Activated CD4-positive, alpha-beta T cell treated with anti-CD3 and anti-CD28 coated beads for 36 hours (primary cell): ENCODE data around the gene HOXB4. TPM values are rescaled to one million over a fixed set of nuclear protein-coding genes. Genes with fewer than 3 reads are reported as not detected.

Experiments
- ATAC-seq: fragments of 200-7000 bp; cut with Tn5 transposase; one replicate; pipeline ENCODE4 v1.10.0; 2021; ENCODE audit warnings: mild to moderate bottlenecking, moderate library complexity
- CTCF ChIA-PET: fragments of 350-600 bp; sonication (Branson Sonifier 250); formaldehyde crosslinking; loops from one replicate; lab custom pipeline; 2021; ENCODE audit warnings: antibody characterized with exemption; lab: Charles Lee
- POLR2A ChIA-PET: fragments of 350-600 bp; sonication (Branson Sonifier 250); formaldehyde crosslinking; loops from one replicate; lab custom pipeline; 2021; ENCODE audit warnings: antibody characterized with exemption, inconsistent platforms; lab: Charles Lee
- DNase-seq: peaks from one replicate; pipeline ENCODE4 v3.0.0-alpha.2; 2020
- H3K27ac Mint-ChIP-seq: one replicate; pipeline ENCODE4 v1.8.0; 2021; ENCODE audit warnings: mixed read lengths
- H3K27me3 Mint-ChIP-seq: one replicate; pipeline ENCODE4 v1.8.0; 2021; ENCODE audit warnings: mixed read lengths
- H3K36me3 Mint-ChIP-seq: one replicate; pipeline ENCODE4 v1.8.0; 2021; ENCODE audit warnings: low read depth, mixed read lengths
- H3K4me1 Mint-ChIP-seq: one replicate; pipeline ENCODE4 v1.8.0; 2021; ENCODE audit warnings: mixed read lengths
- H3K4me3 Mint-ChIP-seq: one replicate; pipeline ENCODE4 v1.8.0; 2021; ENCODE audit warnings: mild to moderate bottlenecking, moderate library complexity, mixed read lengths
- H3K9me3 Mint-ChIP-seq: one replicate; pipeline ENCODE4 v1.8.0; 2021; ENCODE audit warnings: low read depth, mixed read lengths
- intact Hi-C, 2 experiments: fragments of 100-400 bp; cut with DNase I in 1 of 2; cut with micrococcal nuclease in 1 of 2; formaldehyde crosslinking; loops; one replicate each; pipeline versions ENCODE4 v1.14.2 to v1.15.1; 2022 to 2024; cut with DNase I, micrococcal nuclease
- total RNA-seq, 2 experiments: library from RNA; stranded (reverse); gene quantifications; one replicate each; pipeline ENCODE4 v1.2.3, GENCODE V29; 2021

The HOXB4 gene
- total RNA-seq, 2 experiments from 2014 or later = 0.66 to 1.1 TPM

DNA sequence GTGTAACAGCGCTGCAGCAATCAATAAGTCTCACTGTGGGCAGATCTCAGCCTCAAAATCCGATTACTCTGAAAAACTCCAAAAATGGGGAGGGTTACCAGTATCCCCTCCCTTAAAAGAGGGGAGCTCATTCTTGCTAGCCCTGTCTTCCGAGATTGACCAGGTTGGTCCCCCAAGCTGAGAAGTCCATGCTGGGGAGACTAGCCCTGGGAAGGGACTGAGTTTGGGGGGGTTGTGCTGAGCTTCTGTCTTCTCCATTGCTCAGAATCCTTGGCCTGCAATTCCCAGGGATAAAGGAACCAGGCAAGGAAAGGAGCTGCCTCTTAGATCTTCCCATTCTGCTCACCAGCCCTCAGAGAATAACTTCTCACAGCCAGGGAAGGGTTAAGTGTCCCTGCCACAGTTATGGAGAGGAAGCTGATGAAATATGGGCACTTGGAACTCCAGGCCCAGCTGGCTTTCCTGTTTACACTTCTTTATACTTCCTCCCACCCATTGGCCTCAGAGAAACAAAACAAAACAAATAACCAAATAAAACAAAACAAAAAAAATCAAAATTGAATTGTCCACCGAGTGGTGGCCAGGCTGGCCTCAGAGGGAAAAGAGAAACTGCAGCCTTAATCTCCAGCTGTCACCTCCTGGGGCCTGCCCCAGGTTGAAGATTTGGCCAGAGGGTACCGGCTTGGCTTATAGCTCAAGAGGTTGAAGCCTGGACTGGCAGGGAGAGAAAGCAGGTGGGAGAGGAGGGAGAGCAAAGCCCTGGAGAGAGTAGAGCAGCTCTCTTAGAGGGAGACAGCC is 9.3 kb upstream of the HOXB4 start:
- H3K4me3 Mint-ChIP-seq = no peak overlapping the region
- no peak overlapping the region for H3K27ac Mint-ChIP-seq
- H3K9me3 Mint-ChIP-seq = no peaks in the 10 kb centered on the region
- ATAC-seq = no peak
- ChIA-PET CTCF (interaction anchor here (0.6 to 2.3 kb wide), 15 partner anchors 20 to 449 kb away, joined by 3 to 13 read pairs (median 3); no protein-coding TSS in a partner anchor), POLR2A (interaction anchor here (0.5 kb wide), 1 partner anchor 144 kb away, joined by 3 read pairs; no protein-coding TSS in a partner anchor)
- no peaks in the 10 kb centered on the region for H3K36me3 Mint-ChIP-seq
- peaks cover 30% of the 10 kb centered on the region for H3K4me1 Mint-ChIP-seq
- intact Hi-C loops = no loop called here
- peaks cover 89% of the 10 kb centered on the region for H3K27me3 Mint-ChIP-seq
- no peak for DNase-seq

- Mint-ChIP-seq H3K4me1 (peaks cover 31% of the 10 kb centered on the region), H3K27me3 (peaks cover 90% of the 10 kb centered on the region), H3K4me3 (peak overlapping the region; percentile 83), H3K27ac (peak overlapping the region; percentile 49), H3K36me3 (no peaks in the 10 kb centered on the region), H3K9me3 (no peaks in the 10 kb centered on the region)
- POLR2A ChIA-PET = no interaction called here
- ATAC-seq (no peak), DNase-seq (peak; percentile 64)
- intact Hi-C loops = no loop called here
- CTCF ChIA-PET = interaction anchor here (0.5 to 1.8 kb wide), 8 partner anchors 21 to 340 kb away, joined by 3 to 5 read pairs (median 3); no protein-coding TSS in a partner anchor
These were observed 8.5 kb upstream of the HOXB4 start for GRCh38 chr17:48586355-48587258.

GRCh38 chr17:48584223-48584741 is 6.1 kb upstream of the HOXB4 start:
- Mint-ChIP-seq H3K27me3 (peaks cover 93% of the 10 kb centered on the region), H3K27ac (no peak overlapping the region), H3K4me1 (peaks cover 44% of the 10 kb centered on the region), H3K4me3 (no peak overlapping the region), H3K9me3 (no peaks in the 10 kb centered on the region), H3K36me3 (no peaks in the 10 kb centered on the region)
- intact Hi-C loops = no loop called here
- ChIA-PET POLR2A (no interaction called here), CTCF (interaction anchor here (0.7 to 2.2 kb wide), 6 partner anchors 9 to 320 kb away, joined by 3 to 14 read pairs (median 6); partner anchors contain the start of gene HOXB5)
- DNase-seq (no peak), ATAC-seq (no peak)

DNA sequence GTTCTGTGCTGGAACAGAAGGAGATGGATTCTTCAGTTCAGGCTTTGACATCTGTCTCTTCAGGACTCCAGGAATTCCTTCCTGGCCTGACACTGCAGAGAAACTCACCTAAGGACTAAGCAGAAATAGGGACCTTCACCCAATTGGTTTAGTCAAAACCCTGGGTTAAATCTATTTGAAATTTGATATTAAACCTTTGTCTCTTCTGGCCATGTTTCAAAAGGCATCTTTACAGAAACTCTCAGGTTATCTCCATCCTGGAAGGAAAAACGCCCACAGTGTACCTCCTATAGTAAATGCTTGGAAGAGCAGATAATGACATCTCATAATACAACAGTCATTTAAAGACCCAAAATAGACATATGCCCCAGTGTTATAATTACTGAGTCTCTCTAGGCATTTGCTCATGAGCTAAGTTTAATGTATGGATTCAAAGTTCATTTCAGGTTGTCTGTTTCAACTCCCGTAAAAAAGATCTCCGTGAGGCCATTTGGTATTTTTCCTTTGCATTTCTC is 5.6 kb upstream of the HOXB4 start:
- CTCF ChIA-PET = interaction anchor here (0.6 to 2.2 kb wide), 8 partner anchors 9 to 375 kb away, joined by 3 to 14 read pairs (median 4); partner anchors contain the start of gene HOXB5
- H3K4me1 Mint-ChIP-seq = peaks cover 49% of the 10 kb centered on the region
- H3K27me3 Mint-ChIP-seq = peaks cover 94% of the 10 kb centered on the region
- no peak overlapping the region for H3K4me3 Mint-ChIP-seq
- no peaks in the 10 kb centered on the region for H3K36me3 Mint-ChIP-seq
- ATAC-seq (no peak), DNase-seq (no peak)
- intact Hi-C loops = no loop called here
- no peaks in the 10 kb centered on the region for H3K9me3 Mint-ChIP-seq
- POLR2A ChIA-PET = no interaction called here
- H3K27ac Mint-ChIP-seq = no peak overlapping the region

DNA sequence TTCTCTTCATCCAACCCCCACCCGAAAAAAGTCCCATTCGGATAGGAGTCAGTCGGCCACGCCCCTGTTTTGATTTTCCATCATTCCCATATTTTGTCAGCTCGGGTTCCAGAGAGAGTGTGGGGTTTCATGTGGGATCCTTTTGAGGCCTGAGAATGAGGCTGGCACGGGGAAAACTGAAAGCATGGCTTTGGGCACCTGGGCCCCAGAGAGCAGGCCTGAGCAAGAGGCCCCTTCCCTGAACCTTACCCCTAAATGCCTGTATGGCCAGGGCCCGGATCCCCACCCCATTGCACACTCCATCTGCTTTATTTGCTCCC is 4.6 kb upstream of the HOXB4 start:
- DNase-seq = no peak
- H3K4me3 Mint-ChIP-seq = peak overlapping the region; percentile 50
- ATAC-seq = no peak
- peaks cover 88% of the 10 kb centered on the region for H3K27me3 Mint-ChIP-seq
- no peaks in the 10 kb centered on the region for H3K9me3 Mint-ChIP-seq
- intact Hi-C loops = no loop called here
- H3K4me1 Mint-ChIP-seq = peaks cover 50% of the 10 kb centered on the region
- POLR2A ChIA-PET = no interaction called here
- no peaks in the 10 kb centered on the region for H3K36me3 Mint-ChIP-seq
- no peak overlapping the region for H3K27ac Mint-ChIP-seq
- CTCF ChIA-PET = interaction anchor here (0.6 to 2.2 kb wide), 7 partner anchors 10 to 459 kb away, joined by 3 to 14 read pairs (median 5); partner anchors contain the start of gene HOXB5

GRCh38 chr17:48579760-48580554 is 1.8 kb upstream of the HOXB4 start:
- Mint-ChIP-seq H3K27ac (no peak overlapping the region), H3K27me3 (peaks cover 69% of the 10 kb centered on the region), H3K4me1 (peaks cover 46% of the 10 kb centered on the region), H3K4me3 (peak overlapping the region; percentile 81), H3K36me3 (peaks cover 2% of the 10 kb centered on the region), H3K9me3 (no peaks in the 10 kb centered on the region)
- no peak for ATAC-seq
- intact Hi-C loops = loop anchor here (2.0 to 5.0 kb wide), 2 partner anchors 37 to 38 kb away; no protein-coding TSS in a partner anchor
- no peak for DNase-seq
- ChIA-PET POLR2A (no interaction called here), CTCF (interaction anchor here (0.6 to 0.8 kb wide), 4 partner anchors 12 to 247 kb away, joined by 3 read pairs; no protein-coding TSS in a partner anchor)

DNA sequence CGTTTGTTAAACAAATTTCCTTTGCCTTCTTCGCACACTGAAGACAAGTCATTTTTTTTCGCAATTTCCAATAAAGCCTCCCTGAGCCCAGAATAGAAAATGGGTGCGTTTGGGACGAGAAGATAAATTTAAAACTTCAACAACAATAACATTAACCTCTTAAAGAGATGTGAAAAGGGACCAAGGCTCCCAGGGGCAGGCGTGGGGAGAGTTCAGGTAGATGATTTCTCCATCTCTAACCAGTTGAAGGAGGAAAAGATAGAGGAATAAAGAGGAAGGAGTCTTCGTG is 1.3 kb upstream of the HOXB4 start:
- ChIA-PET CTCF (interaction anchor here (0.6 to 1.1 kb wide), 5 partner anchors 11 to 271 kb away, joined by 3 to 4 read pairs (median 3); partner anchors contain the start of gene HOXB3), POLR2A (no interaction called here)
- H3K36me3 Mint-ChIP-seq = peaks cover 2% of the 10 kb centered on the region
- no peaks in the 10 kb centered on the region for H3K9me3 Mint-ChIP-seq
- DNase-seq (no peak), ATAC-seq (no peak)
- H3K27me3 Mint-ChIP-seq = peaks cover 65% of the 10 kb centered on the region
- H3K4me3 Mint-ChIP-seq = peak overlapping the region; percentile 81
- H3K4me1 Mint-ChIP-seq = peaks cover 43% of the 10 kb centered on the region
- H3K27ac Mint-ChIP-seq = no peak overlapping the region
- intact Hi-C loops = loop anchor here (2.0 to 5.0 kb wide), 2 partner anchors 37 kb away; no protein-coding TSS in a partner anchor

DNA sequence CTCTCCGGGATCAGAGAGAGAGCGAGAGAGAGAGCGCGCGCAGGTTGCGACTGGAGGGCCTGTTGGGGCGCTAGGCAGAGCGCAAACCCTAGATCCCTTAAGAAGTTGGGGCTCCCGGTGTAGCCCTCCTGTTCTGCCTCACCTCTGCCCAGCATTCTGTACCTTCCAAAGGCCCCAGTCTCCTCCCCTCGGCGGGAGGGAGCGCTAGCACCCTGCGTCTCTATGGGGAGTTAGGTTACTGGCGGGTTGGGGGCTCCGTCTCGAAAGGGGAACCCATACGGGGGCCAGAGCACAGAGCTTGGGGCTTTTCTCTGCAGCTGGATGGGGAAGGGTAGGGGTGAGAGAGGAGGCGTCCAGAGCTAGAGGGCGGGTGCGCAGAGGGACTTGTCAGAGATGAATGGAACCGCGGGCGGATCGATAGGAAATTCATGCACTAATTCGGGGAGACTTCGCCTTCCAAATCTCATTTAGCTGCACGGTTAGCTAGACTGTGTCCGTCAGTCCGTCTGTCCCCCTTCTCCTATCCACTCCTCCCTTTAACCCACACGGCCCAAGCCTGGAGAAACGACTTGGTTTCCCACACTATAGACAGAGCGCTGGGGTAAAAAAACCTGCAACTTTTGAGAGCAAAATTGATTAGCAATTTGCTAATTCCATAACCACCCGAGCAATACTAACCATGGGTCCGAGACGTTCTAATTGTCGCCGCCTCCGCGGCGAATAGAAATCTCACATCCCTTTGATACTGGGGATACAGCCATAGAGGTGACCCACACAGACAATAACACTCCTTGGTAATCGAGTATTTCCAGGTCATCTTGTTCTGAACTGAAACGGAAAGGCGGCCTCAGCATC is 693 bp upstream of the HOXB4 start:
- ChIA-PET POLR2A (no interaction called here), CTCF (interaction anchor here (0.6 to 1.1 kb wide), 5 partner anchors 12 to 270 kb away, joined by 3 to 4 read pairs (median 3); partner anchors contain the start of gene HOXB3)
- peaks cover 59% of the 10 kb centered on the region for H3K27me3 Mint-ChIP-seq
- peaks cover 43% of the 10 kb centered on the region for H3K4me1 Mint-ChIP-seq
- intact Hi-C loops = loop anchor here (1.0 to 5.0 kb wide), 3 partner anchors 31 to 37 kb away; no protein-coding TSS in a partner anchor
- H3K36me3 Mint-ChIP-seq = peaks cover 2% of the 10 kb centered on the region
- peak overlapping the region; percentile 81 for H3K4me3 Mint-ChIP-seq
- H3K9me3 Mint-ChIP-seq = no peaks in the 10 kb centered on the region
- peak overlapping the region; percentile 47 for H3K27ac Mint-ChIP-seq
- DNase-seq = peak; percentile 45
- peak; percentile 60 for ATAC-seq

- DNase-seq (no peak), ATAC-seq (peak; percentile 4)
- H3K27ac Mint-ChIP-seq = no peak overlapping the region
- H3K27me3 Mint-ChIP-seq = peaks cover 46% of the 10 kb centered on the region
- H3K9me3 Mint-ChIP-seq = no peaks in the 10 kb centered on the region
- intact Hi-C loops = loop anchor here in 1 of 2 experiments (5.0 kb wide), 1 partner anchor 35 kb away; no protein-coding TSS in a partner anchor
- H3K36me3 Mint-ChIP-seq = peaks cover 2% of the 10 kb centered on the region
- CTCF ChIA-PET = interaction anchor here (0.6 kb wide), 2 partner anchors 253 to 327 kb away, joined by 3 read pairs; no protein-coding TSS in a partner anchor
- H3K4me3 Mint-ChIP-seq = peak overlapping the region; percentile 81
- POLR2A ChIA-PET = no interaction called here
- H3K4me1 Mint-ChIP-seq = peaks cover 39% of the 10 kb centered on the region
These were observed 712 bp downstream of the HOXB4 start for GRCh38 chr17:48577330-48577945.
